Measurements from ENCODE around the gene ZNF619.

GRCh38 chr3:40504636-40505430 lies 27.9 kb downstream of the ZNF619 start:
- TF ChIP-seq POLR2A (IDR thresholded peaks at IDR 0.05) (no peak), CTCF (IDR thresholded peaks at IDR 0.05) (no peak)

Data from thyroid gland (tissue), 4 donors.